Measurements from ENCODE around the gene AHCYL2. TPM values are rescaled to one million over a fixed set of nuclear protein-coding genes. Genes with fewer than 3 reads are reported as not detected.

Gene AHCYL2
- total RNA-seq, 3 donors from 2014 or later (not counting 1 experiment from before 2014, with no cell fraction given): 11.6 to 15.2 (median 14.5) TPM

- H3K4me1 ChIP-seq (ENCODE audit: control insufficient read depth, insufficient read depth, low read length): peaks cover 5% of the 10 kb centered on the region
- peaks cover 0 to 2% of the 10 kb centered on the region in 2 donors for H3K27me3 Mint-ChIP-seq (ENCODE audit: low read depth in 2 of 2)
- H3K27me3 ChIP-seq (ENCODE audit: control insufficient read depth, insufficient read depth, low read length): no peaks in the 10 kb centered on the region
- H3K9me3 Mint-ChIP-seq: no peaks in the 10 kb centered on the region
- H3K4me3 ChIP-seq (ENCODE audit: low read length): no peak overlapping the region
- no peak overlapping the region for H3K27ac ChIP-seq (ENCODE audit: low read length)
- ATAC-seq: no peak
- TF ChIP-seq CTCF (IDR thresholded peaks at IDR 0.05): no peak
- H3K4me1 Mint-ChIP-seq: peaks cover 5 to 19% of the 10 kb centered on the region in 2 donors
- no peaks in the 10 kb centered on the region for H3K36me3 Mint-ChIP-seq
- no peaks in the 10 kb centered on the region for H3K36me3 ChIP-seq (ENCODE audit: control insufficient read depth, insufficient read depth, low read length)
- intact Hi-C loops (cut with micrococcal nuclease): no loop called here
- WGBS (ENCODE audit: insufficient coverage): 74% methylated on average over 6 of the region's 6 CpGs
- DNase-seq: no peak
- no peak overlapping the region for H3K4me3 Mint-ChIP-seq
- no peak overlapping the region for H3K27ac Mint-ChIP-seq
- no peaks in the 10 kb centered on the region for H3K9me3 ChIP-seq (ENCODE audit: control insufficient read depth, insufficient read depth, low read length)
Observed at GRCh38 chr7:129376778-129377700, 152.2 kb downstream of the AHCYL2 start.

GRCh38 chr7:129381710-129382484 lies 157.1 kb downstream of the AHCYL2 start:
- no peaks in the 10 kb centered on the region for H3K36me3 Mint-ChIP-seq
- peaks cover 0 to 7% of the 10 kb centered on the region in 2 donors for H3K4me1 Mint-ChIP-seq
- H3K27me3 Mint-ChIP-seq (ENCODE audit: low read depth in 2 of 2): no peaks in the 10 kb centered on the region
- no peak for TF ChIP-seq CTCF (IDR thresholded peaks at IDR 0.05)
- Histone ChIP-seq H3K4me1 (ENCODE audit: control insufficient read depth, insufficient read depth, low read length) (no peaks in the 10 kb centered on the region), H3K27me3 (ENCODE audit: control insufficient read depth, insufficient read depth, low read length) (no peaks in the 10 kb centered on the region), H3K36me3 (ENCODE audit: control insufficient read depth, insufficient read depth, low read length) (no peaks in the 10 kb centered on the region), H3K9me3 (ENCODE audit: control insufficient read depth, insufficient read depth, low read length) (no peaks in the 10 kb centered on the region), H3K4me3 (ENCODE audit: low read length) (no peak overlapping the region), H3K27ac (ENCODE audit: low read length) (no peak overlapping the region)
- ATAC-seq (no peak), DNase-seq (no peak)
- no peaks in the 10 kb centered on the region for H3K9me3 Mint-ChIP-seq
- intact Hi-C loops (cut with micrococcal nuclease): no loop called here
- H3K27ac Mint-ChIP-seq: no peak overlapping the region
- WGBS (ENCODE audit: insufficient coverage): 92% methylated on average over 8 of the region's 9 CpGs
- H3K4me3 Mint-ChIP-seq: no peak overlapping the region

- Mint-ChIP-seq H3K9me3 (no peaks in the 10 kb centered on the region), H3K4me1 (no peaks in the 10 kb centered on the region), H3K36me3 (no peaks in the 10 kb centered on the region), H3K4me3 (no peak overlapping the region), H3K27me3 (ENCODE audit: low read depth in 2 of 2) (no peaks in the 10 kb centered on the region), H3K27ac (no peak overlapping the region)
- ATAC-seq: no peak
- DNase-seq: no peak
- Histone ChIP-seq H3K27ac (ENCODE audit: low read length) (no peak overlapping the region), H3K4me1 (ENCODE audit: control insufficient read depth, insufficient read depth, low read length) (no peaks in the 10 kb centered on the region), H3K36me3 (ENCODE audit: control insufficient read depth, insufficient read depth, low read length) (no peaks in the 10 kb centered on the region), H3K4me3 (ENCODE audit: low read length) (no peak overlapping the region), H3K9me3 (ENCODE audit: control insufficient read depth, insufficient read depth, low read length) (no peaks in the 10 kb centered on the region), H3K27me3 (ENCODE audit: control insufficient read depth, insufficient read depth, low read length) (no peaks in the 10 kb centered on the region)
- WGBS (ENCODE audit: insufficient coverage): 61% methylated on average over 3 of the region's 3 CpGs
- TF ChIP-seq CTCF (IDR thresholded peaks at IDR 0.05): no peak
- intact Hi-C loops (cut with micrococcal nuclease): no loop called here
Observed at GRCh38 chr7:129383542-129384132, 158.8 kb downstream of the AHCYL2 start.

All from natural killer cell (primary cell).